Caco-2 (cell line): ENCODE data around the gene MECR. TPM values are rescaled to one million over a fixed set of nuclear protein-coding genes. Genes with fewer than 3 reads are reported as not detected.

Source experiments
- BruUV-seq: library from RNA; stranded (reverse); fragments of 400-500 nt; replicated peaks from 2 replicates; lab custom pipeline; 2021; lab: Mats Ljungman, UMichigan
- CTCF ChIA-PET: fragments of 300-600 bp; sonication (Branson Sonifier 250); formaldehyde crosslinking; loops from one replicate; lab custom pipeline; 2022; ENCODE audit warnings: antibody characterized with exemption; lab: Charles Lee
- POLR2A ChIA-PET: fragments of 300-600 bp; sonication (Branson Sonifier 250); formaldehyde crosslinking; loops from one replicate; lab custom pipeline; 2022; ENCODE audit warnings: antibody characterized with exemption; lab: Charles Lee
- DNase-seq, 2 experiments: peaks; one replicate each; pipeline versions ENCODE4 v3.0.0 to v3.0.0-alpha.2; 2020 to 2022
- H3K27me3 ChIP-seq: replicated peaks from 2 replicates; pipeline ENCODE4 v1.6.0; 2011; ENCODE audit warnings: low read length; ENCODE audit not compliant: control insufficient read depth, insufficient read depth
- H3K36me3 ChIP-seq: 2 replicates; pipeline ENCODE4 v1.5.1; 2011; ENCODE audit warnings: low read length; ENCODE audit not compliant: control insufficient read depth, insufficient read depth
- H3K4me1 ChIP-seq: fragments of 250-450 bp; sonication (Bioruptor Pico); 2 replicates; pipeline ENCODE4 v1.5.1; 2020; ENCODE audit warnings: mild to moderate bottlenecking
- H3K4me3 ChIP-seq: 2 replicates; pipeline ENCODE4 v1.5.1; 2011; ENCODE audit warnings: low read depth, mild to moderate bottlenecking, control low read depth, low read length
- H3K9me3 ChIP-seq: fragments of 250-450 bp; sonication (Bioruptor Pico); 2 replicates; pipeline ENCODE4 v1.5.1; 2020; ENCODE audit warnings: mild to moderate bottlenecking, moderate library complexity
- H3K27ac Mint-ChIP-seq: one replicate; pipeline ENCODE4 v1.8.0; 2022; ENCODE audit warnings: mixed read lengths; ENCODE audit not compliant: unreplicated experiment
- H3K27me3 Mint-ChIP-seq: one replicate; pipeline ENCODE4 v1.8.0; 2022; ENCODE audit warnings: mixed read lengths; ENCODE audit not compliant: insufficient read depth, unreplicated experiment
- H3K36me3 Mint-ChIP-seq: one replicate; pipeline ENCODE4 v1.8.0; 2022; ENCODE audit warnings: mild to moderate bottlenecking, mixed read lengths; ENCODE audit not compliant: insufficient read depth, unreplicated experiment
- H3K4me1 Mint-ChIP-seq: one replicate; pipeline ENCODE4 v1.8.0; 2022; ENCODE audit warnings: low read depth, mixed read lengths; ENCODE audit not compliant: unreplicated experiment
- H3K4me3 Mint-ChIP-seq: one replicate; pipeline ENCODE4 v1.8.0; 2022; ENCODE audit warnings: mild to moderate bottlenecking, moderate library complexity, mixed read lengths; ENCODE audit not compliant: unreplicated experiment
- H3K9me3 Mint-ChIP-seq: one replicate; pipeline ENCODE4 v1.8.0; 2022; ENCODE audit warnings: mixed read lengths; ENCODE audit not compliant: unreplicated experiment
- intact Hi-C: fragments of 100-400 bp; cut with micrococcal nuclease; formaldehyde crosslinking; loops from one replicate; pipeline ENCODE4 v1.10.0; 2022; ENCODE audit not compliant: unreplicated experiment
- total RNA-seq: library from RNA; stranded (reverse); gene quantifications from 2 replicates; pipeline ENCODE4 v1.2.3, GENCODE V29; 2022
- TF ChIP-seq, protein P1 (sequence below), 2 experiments: fragments of 200-600 bp in 1 of 2; IDR thresholded peaks; 1 replicate in 1 of 2; 2 replicates in 1 of 2; pipeline versions ENCODE4 v1.5.1 to v1.8.0; 2011 to 2022; ENCODE audit warnings: antibody characterized with exemption in 1 of 2, control low read depth in 1 of 2, inconsistent platforms in 1 of 2, low read depth in 1 of 2, low read length in 1 of 2, mild to moderate bottlenecking in 1 of 2, moderate library complexity in 1 of 2; ENCODE audit not compliant: insufficient read depth in 1 of 2, severe bottlenecking in 1 of 2, unreplicated experiment in 1 of 2

The MECR gene
- total RNA-seq, 1 experiment from 2014 or later, result 23.1 TPM

DNA sequence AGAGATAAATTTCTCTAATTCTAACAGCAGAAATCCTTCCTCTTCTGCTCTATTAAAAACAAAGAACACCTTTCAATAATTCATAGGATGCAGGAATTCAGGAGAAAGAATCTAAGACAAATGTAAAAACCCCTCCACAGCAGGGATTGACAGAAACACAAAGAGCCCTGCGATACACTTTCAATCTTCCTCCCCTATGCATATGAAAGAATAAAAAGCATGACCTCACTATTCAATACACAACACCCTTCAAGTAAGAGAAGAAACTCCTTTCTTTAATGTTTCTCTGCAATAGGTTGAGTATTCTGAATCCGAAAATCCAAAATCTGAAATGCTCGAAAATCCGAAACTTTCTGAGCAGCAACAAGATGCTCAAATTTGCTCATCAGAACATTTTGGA lies 66.1 kb downstream of the MECR start:
- Mint-ChIP-seq H3K4me1 (no peaks in the 10 kb centered on the region), H3K27ac (no peak overlapping the region), H3K27me3 (no peaks in the 10 kb centered on the region), H3K9me3 (no peaks in the 10 kb centered on the region), H3K4me3 (no peak overlapping the region), H3K36me3 (peaks cover 49% of the 10 kb centered on the region)
- H3K9me3 ChIP-seq, result no peaks in the 10 kb centered on the region
- DNase-seq, result no peak
- peaks cover 12% of the 10 kb centered on the region; the same call in 1 of the 2 replicates for H3K4me1 ChIP-seq
- TF ChIP-seq, protein P1, sequence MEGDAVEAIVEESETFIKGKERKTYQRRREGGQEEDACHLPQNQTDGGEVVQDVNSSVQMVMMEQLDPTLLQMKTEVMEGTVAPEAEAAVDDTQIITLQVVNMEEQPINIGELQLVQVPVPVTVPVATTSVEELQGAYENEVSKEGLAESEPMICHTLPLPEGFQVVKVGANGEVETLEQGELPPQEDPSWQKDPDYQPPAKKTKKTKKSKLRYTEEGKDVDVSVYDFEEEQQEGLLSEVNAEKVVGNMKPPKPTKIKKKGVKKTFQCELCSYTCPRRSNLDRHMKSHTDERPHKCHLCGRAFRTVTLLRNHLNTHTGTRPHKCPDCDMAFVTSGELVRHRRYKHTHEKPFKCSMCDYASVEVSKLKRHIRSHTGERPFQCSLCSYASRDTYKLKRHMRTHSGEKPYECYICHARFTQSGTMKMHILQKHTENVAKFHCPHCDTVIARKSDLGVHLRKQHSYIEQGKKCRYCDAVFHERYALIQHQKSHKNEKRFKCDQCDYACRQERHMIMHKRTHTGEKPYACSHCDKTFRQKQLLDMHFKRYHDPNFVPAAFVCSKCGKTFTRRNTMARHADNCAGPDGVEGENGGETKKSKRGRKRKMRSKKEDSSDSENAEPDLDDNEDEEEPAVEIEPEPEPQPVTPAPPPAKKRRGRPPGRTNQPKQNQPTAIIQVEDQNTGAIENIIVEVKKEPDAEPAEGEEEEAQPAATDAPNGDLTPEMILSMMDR (IDR thresholded peaks at IDR 0.05; ENCODE audit: insufficient read depth in 1 of 2, low read depth in 1 of 2, low read length in 1 of 2, severe bottlenecking in 1 of 2, unreplicated experiment in 1 of 2), result no peak
- no peaks in the 10 kb centered on the region for H3K36me3 ChIP-seq
- POLR2A ChIA-PET, result no interaction called here
- no peak overlapping the region for H3K4me3 ChIP-seq
- CTCF ChIA-PET, result no interaction called here
- no TSS peak for BruUV-seq
- no peaks in the 10 kb centered on the region for H3K27me3 ChIP-seq
- intact Hi-C loops, result no loop called here

DNA sequence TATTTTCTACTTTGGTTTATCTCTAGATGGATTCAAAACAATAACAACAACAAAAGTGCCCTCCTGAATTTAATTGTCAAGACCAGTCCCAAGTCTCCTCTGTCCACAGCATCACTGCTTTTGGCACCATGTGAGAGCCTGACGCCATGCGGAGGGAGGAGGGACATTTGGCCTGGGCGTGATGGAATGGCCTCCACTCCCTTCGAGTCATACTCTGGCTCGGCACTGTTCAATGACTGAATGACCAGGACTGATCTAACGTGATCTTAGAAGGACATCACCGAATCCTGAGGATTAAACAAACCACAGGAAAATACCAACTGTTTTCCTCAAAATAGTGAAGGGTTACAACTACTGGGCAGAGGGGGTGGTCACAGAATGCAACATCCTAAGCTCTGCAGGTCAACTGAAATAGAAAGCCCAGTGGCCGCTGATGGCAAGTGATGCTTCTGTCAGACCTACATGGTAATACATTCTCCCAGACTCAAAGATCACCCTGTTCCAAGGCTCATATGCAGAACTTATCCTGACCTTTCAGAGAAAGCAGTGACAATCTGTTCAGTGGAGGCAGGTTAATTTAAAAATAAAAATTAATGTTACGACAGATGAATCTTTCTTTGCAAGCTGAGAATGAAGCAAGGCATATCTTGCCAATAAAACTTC lies 68.1 kb downstream of the MECR start:
- BruUV-seq, result no TSS peak
- TF ChIP-seq, protein P1 (IDR thresholded peaks at IDR 0.05; ENCODE audit: insufficient read depth in 1 of 2, low read depth in 1 of 2, low read length in 1 of 2, severe bottlenecking in 1 of 2, unreplicated experiment in 1 of 2), result no peak
- H3K27ac Mint-ChIP-seq, result no peak overlapping the region
- Histone ChIP-seq H3K27me3 (no peaks in the 10 kb centered on the region), H3K4me1 (peaks cover 15% of the 10 kb centered on the region), H3K4me3 (no peak overlapping the region), H3K9me3 (no peaks in the 10 kb centered on the region; the same call in 1 of the 2 replicates), H3K36me3 (peaks cover 2% of the 10 kb centered on the region; the same call in 1 of the 2 replicates)
- no peaks in the 10 kb centered on the region for H3K4me1 Mint-ChIP-seq
- ChIA-PET POLR2A (no interaction called here), CTCF (no interaction called here)
- no peak overlapping the region for H3K4me3 Mint-ChIP-seq
- no peaks in the 10 kb centered on the region for H3K27me3 Mint-ChIP-seq
- H3K9me3 Mint-ChIP-seq, result no peaks in the 10 kb centered on the region
- intact Hi-C loops, result no loop called here
- peaks cover 61% of the 10 kb centered on the region for H3K36me3 Mint-ChIP-seq
- no peak for DNase-seq

DNA sequence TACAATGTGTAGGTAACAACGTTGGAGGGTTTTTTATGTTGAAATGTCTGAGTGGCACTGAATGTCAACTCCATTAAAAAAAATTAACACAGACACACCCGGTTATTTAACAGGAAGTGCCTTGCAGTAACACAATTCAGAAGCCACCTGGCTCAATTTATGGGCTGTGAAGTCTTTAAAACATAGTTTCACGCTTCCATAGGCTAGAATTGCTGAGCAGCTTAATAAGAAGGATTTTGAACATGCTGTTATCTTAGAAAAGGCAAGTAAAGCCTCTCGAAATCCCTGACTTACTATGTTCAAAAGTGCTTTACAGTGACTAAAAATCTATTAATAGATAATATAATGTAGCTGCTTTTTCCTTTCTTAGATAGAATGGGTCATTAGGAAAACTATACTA lies 68.7 kb downstream of the MECR start:
- Histone ChIP-seq H3K9me3 (peaks cover 4% of the 10 kb centered on the region; the same call in 1 of the 2 replicates), H3K36me3 (peaks cover 2% of the 10 kb centered on the region; the same call in 1 of the 2 replicates), H3K4me1 (peaks cover 15% of the 10 kb centered on the region), H3K27me3 (no peaks in the 10 kb centered on the region), H3K4me3 (no peak overlapping the region)
- BruUV-seq, result no TSS peak
- no peaks in the 10 kb centered on the region for H3K27me3 Mint-ChIP-seq
- no peak overlapping the region for H3K27ac Mint-ChIP-seq
- intact Hi-C loops, result no loop called here
- no peak overlapping the region for H3K4me3 Mint-ChIP-seq
- H3K9me3 Mint-ChIP-seq, result no peaks in the 10 kb centered on the region
- TF ChIP-seq, protein P1 (IDR thresholded peaks at IDR 0.05; ENCODE audit: insufficient read depth in 1 of 2, low read depth in 1 of 2, low read length in 1 of 2, severe bottlenecking in 1 of 2, unreplicated experiment in 1 of 2), result no peak
- peaks cover 67% of the 10 kb centered on the region for H3K36me3 Mint-ChIP-seq
- DNase-seq, result no peak
- no peaks in the 10 kb centered on the region for H3K4me1 Mint-ChIP-seq
- ChIA-PET CTCF (no interaction called here), POLR2A (no interaction called here)
